Suprapubic skin (tissue), 4 donors: ENCODE results near the gene NEK8.
A peak's percentile ranks its signal among the peaks of the same experiment; 100 is the strongest.

Experiments used
- CTCF ChIP-seq, 2 donors: fragments of 200-600 bp in 1 of 2; fragments of 450-650 bp in 1 of 2; sonication (generic) in 1 of 2; IDR thresholded peaks; one replicate each; pipeline ENCODE4 v1.5.1; 2016 to 2019; ENCODE audit warnings: antibody characterized with exemption in 2 of 2, mild to moderate bottlenecking in 1 of 2, moderate library complexity in 1 of 2
- POLR2A ChIP-seq, 2 donors: fragments of 450-650 bp; IDR thresholded peaks; one replicate each; pipeline ENCODE4 v1.6.1; 2017; ENCODE audit warnings: antibody characterized with exemption in 2 of 2, mild to moderate bottlenecking in 2 of 2, moderate library complexity in 2 of 2
- POLR2AphosphoS5 ChIP-seq, 3 donors: sonication (generic); formaldehyde crosslinking; IDR thresholded peaks; one replicate each; pipeline ENCODE4 v1.6.1; 2017; ENCODE audit warnings: antibody characterized with exemption in 3 of 3

DNA sequence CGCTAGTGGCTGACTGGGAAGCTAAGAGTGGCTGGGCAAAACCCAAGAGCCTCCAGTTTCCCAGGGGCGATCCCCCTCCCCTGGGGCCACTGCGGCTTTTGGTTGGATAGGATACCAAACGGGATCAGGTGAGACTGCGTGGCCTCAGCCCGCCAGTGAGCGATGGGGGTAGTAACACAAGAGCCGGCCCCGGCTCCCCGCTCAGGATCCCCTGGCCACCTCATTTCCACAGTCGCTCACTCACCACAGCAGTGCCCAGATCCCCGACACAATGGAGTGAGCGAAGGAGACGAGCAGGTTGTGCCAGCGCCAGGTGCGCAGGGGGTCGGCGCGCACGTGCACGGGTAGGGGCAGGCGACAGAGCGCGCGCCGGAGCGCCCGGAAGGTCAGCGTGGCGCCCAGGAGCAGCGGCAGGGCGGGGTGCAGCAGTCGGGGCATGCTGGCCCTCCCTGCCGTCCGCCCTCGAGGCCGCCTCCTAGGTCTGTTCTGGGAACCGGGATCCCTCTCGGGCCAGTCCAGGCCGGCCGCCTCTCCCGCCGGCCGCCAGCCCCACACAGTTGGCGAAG lies 2.8 kb upstream of the NEK8 start:
- TF ChIP-seq POLR2A (IDR thresholded peaks at IDR 0.05) (peak in 1 of 2 donors; percentile 16), CTCF (IDR thresholded peaks at IDR 0.05) (no peak), POLR2AphosphoS5 (IDR thresholded peaks at IDR 0.05) (peak in 1 of 3 donors; percentile 69)
